ENCODE data around the gene MMP15. TPM values are rescaled to one million over a fixed set of nuclear protein-coding genes. Genes with fewer than 3 reads are reported as not detected.

The MMP15 gene
- total RNA-seq, 8 experiments from 2014 or later, result 2.6 to 30.3 (median 14.8) TPM

GRCh38 chr16:57987441-57988177, 37.9 kb upstream of the MMP15 start:
- WGBS, 10 experiments, result 75 to 100% (median 91%) methylated on average over 1 to 6 of the region's 8 CpGs; no CpG with 5 or more reads in 4 of the 10 experiments

GRCh38 chr16:57988929-57989328, 36.6 kb upstream of the MMP15 start:
- 71% methylated on average over 1 of the region's 1 CpG; no CpG with 5 or more reads in 9 of the 10 experiments for WGBS, 10 experiments
- Histone ChIP-seq H3K4me1 (replicated peaks in 1 of 2) (peaks cover 0 to 4% of the 10 kb centered on the region in 2 donors), H3K27ac (no peak overlapping the region), H3K4me3 (no peak overlapping the region)
- in situ Hi-C loops (cut with MboI; ENCODE audit: low pct_unique_long_range_greater_than_20kb in 2 of 9, low sequenced_read_pairs in 9 of 9, unreplicated experiment in 9 of 9), result loop anchor here in 3 of 9 experiments (25.0 kb wide), 3 partner anchors 102 to 227 kb away; no protein-coding TSS in a partner anchor
- peak in 2 of 8 experiments; percentile 15 to 48 for ATAC-seq (replicated peaks in 6 of 8)

More at GRCh38 chr16:57987441-57988177, 37.9 kb upstream of the MMP15 start:
- H3K4me1 ChIP-seq (replicated peaks in 1 of 2), result peaks cover 0 to 4% of the 10 kb centered on the region in 2 donors
- in situ Hi-C loops (cut with MboI; ENCODE audit: low pct_unique_long_range_greater_than_20kb in 2 of 9, low sequenced_read_pairs in 9 of 9, unreplicated experiment in 9 of 9), result loop anchor here in 3 of 9 experiments (25.0 kb wide), 3 partner anchors 100 to 225 kb away; no protein-coding TSS in a partner anchor
- no peak for ATAC-seq (replicated peaks in 6 of 8)
- H3K27ac ChIP-seq, result no peak overlapping the region
- H3K4me3 ChIP-seq, result no peak overlapping the region

- no peak overlapping the region for H3K4me3 ChIP-seq
- H3K4me1 ChIP-seq (replicated peaks in 1 of 2), result peaks cover 0 to 3% of the 10 kb centered on the region in 2 donors
- in situ Hi-C loops (cut with MboI; ENCODE audit: low pct_unique_long_range_greater_than_20kb in 2 of 9, low sequenced_read_pairs in 9 of 9, unreplicated experiment in 9 of 9), result loop anchor here in 3 of 9 experiments (25.0 kb wide), 3 partner anchors 104 to 229 kb away; no protein-coding TSS in a partner anchor
- 47 to 100% (median 75%) methylated on average over 1 to 3 of the region's 11 CpGs; no CpG with 5 or more reads in 3 of the 10 experiments for WGBS, 10 experiments
- no peak for ATAC-seq (replicated peaks in 6 of 8)
- no peak overlapping the region for H3K27ac ChIP-seq
Measured at GRCh38 chr16:57991551-57992059, 33.9 kb upstream of the MMP15 start.

- no peak for ATAC-seq (replicated peaks in 6 of 8)
- Histone ChIP-seq H3K27ac (no peak overlapping the region), H3K4me1 (replicated peaks in 1 of 2) (peaks cover 0 to 3% of the 10 kb centered on the region in 2 donors), H3K4me3 (no peak overlapping the region)
- in situ Hi-C loops (cut with MboI; ENCODE audit: low pct_unique_long_range_greater_than_20kb in 2 of 9, low sequenced_read_pairs in 9 of 9, unreplicated experiment in 9 of 9), result loop anchor here in 3 of 9 experiments (25.0 kb wide), 3 partner anchors 105 to 230 kb away; no protein-coding TSS in a partner anchor
- WGBS, 10 experiments, result 50 to 100% (median 95%) methylated on average over 1 to 4 of the region's 6 CpGs; no CpG with 5 or more reads in 7 of the 10 experiments
Measured at GRCh38 chr16:57992084-57992483, 33.5 kb upstream of the MMP15 start.

GRCh38 chr16:57993438-57993837, 32.1 kb upstream of the MMP15 start:
- ATAC-seq (replicated peaks in 6 of 8), result peak in 1 of 8 experiments; percentile 13
- Histone ChIP-seq H3K4me3 (no peak overlapping the region), H3K27ac (no peak overlapping the region), H3K4me1 (replicated peaks in 1 of 2) (peaks cover 0 to 3% of the 10 kb centered on the region in 2 donors)
- 91 to 100% (median 92%) methylated on average over 1 to 5 of the region's 8 CpGs; no CpG with 5 or more reads in 7 of the 10 experiments for WGBS, 10 experiments
- in situ Hi-C loops (cut with MboI; ENCODE audit: low pct_unique_long_range_greater_than_20kb in 2 of 9, low sequenced_read_pairs in 9 of 9, unreplicated experiment in 9 of 9), result loop anchor here in 3 of 9 experiments (25.0 kb wide), 3 partner anchors 106 to 231 kb away; no protein-coding TSS in a partner anchor

- 40% methylated on average over 1 of the region's 5 CpGs; no CpG with 5 or more reads in 9 of the 10 experiments for WGBS, 10 experiments
- Histone ChIP-seq H3K4me3 (no peak overlapping the region), H3K4me1 (replicated peaks in 1 of 2) (peaks cover under 1 to 4% of the 10 kb centered on the region in 2 donors), H3K27ac (no peak overlapping the region)
- ATAC-seq (replicated peaks in 6 of 8), result no peak
- in situ Hi-C loops (cut with MboI; ENCODE audit: low pct_unique_long_range_greater_than_20kb in 2 of 9, low sequenced_read_pairs in 9 of 9, unreplicated experiment in 9 of 9), result loop anchor here in 3 of 9 experiments (25.0 kb wide), 3 partner anchors 107 to 232 kb away; no protein-coding TSS in a partner anchor
Measured at GRCh38 chr16:57993897-57994296, 31.7 kb upstream of the MMP15 start.

- H3K4me3 ChIP-seq, result no peak overlapping the region
- in situ Hi-C loops (cut with MboI; ENCODE audit: low pct_unique_long_range_greater_than_20kb in 2 of 9, low sequenced_read_pairs in 9 of 9, unreplicated experiment in 9 of 9), result loop anchor here in 3 of 9 experiments (25.0 kb wide), 3 partner anchors 107 to 232 kb away; no protein-coding TSS in a partner anchor
- 49 to 100% (median 83%) methylated on average over 1 to 4 of the region's 4 CpGs for WGBS, 10 experiments
- H3K27ac ChIP-seq, result no peak overlapping the region
- no peak for ATAC-seq (replicated peaks in 6 of 8)
- peaks cover 5 to 8% of the 10 kb centered on the region in 2 donors for H3K4me1 ChIP-seq (replicated peaks in 1 of 2)
Measured at GRCh38 chr16:57994361-57994760, 31.2 kb upstream of the MMP15 start.

- ATAC-seq (replicated peaks in 6 of 8), result peak in 7 of 8 experiments; percentile 34 to 64 (median 46)
- H3K4me1 ChIP-seq (replicated peaks in 1 of 2), result peaks cover 7 to 8% of the 10 kb centered on the region in 2 donors
- WGBS, 10 experiments, result 0 to 29% (median 19%) methylated on average over 1 to 3 of the region's 4 CpGs; no CpG with 5 or more reads in 4 of the 10 experiments
- in situ Hi-C loops (cut with MboI; ENCODE audit: low pct_unique_long_range_greater_than_20kb in 2 of 9, low sequenced_read_pairs in 9 of 9, unreplicated experiment in 9 of 9), result loop anchor here in 3 of 9 experiments (25.0 kb wide), 3 partner anchors 107 to 232 kb away; no protein-coding TSS in a partner anchor
- no peak overlapping the region for H3K27ac ChIP-seq
- H3K4me3 ChIP-seq, result no peak overlapping the region
Measured at GRCh38 chr16:57994778-57995177, 30.8 kb upstream of the MMP15 start.

GRCh38 chr16:57995721-57996405, 29.7 kb upstream of the MMP15 start:
- in situ Hi-C loops (cut with MboI; ENCODE audit: low pct_unique_long_range_greater_than_20kb in 2 of 9, low sequenced_read_pairs in 9 of 9, unreplicated experiment in 9 of 9), result loop anchor here in 3 of 9 experiments (25.0 kb wide), 3 partner anchors 109 to 234 kb away; no protein-coding TSS in a partner anchor
- ATAC-seq (replicated peaks in 6 of 8), result no peak
- Histone ChIP-seq H3K27ac (no peak overlapping the region), H3K4me1 (replicated peaks in 1 of 2) (peaks cover 7 to 8% of the 10 kb centered on the region in 2 donors), H3K4me3 (no peak overlapping the region)
- WGBS, 10 experiments, result 60 to 100% (median 90%) methylated on average over 1 to 7 of the region's 18 CpGs; no CpG with 5 or more reads in 6 of the 10 experiments

GRCh38 chr16:57996406-57997175, 29.0 kb upstream of the MMP15 start:
- Histone ChIP-seq H3K4me3 (no peak overlapping the region), H3K27ac (no peak overlapping the region), H3K4me1 (replicated peaks in 1 of 2) (peaks cover 7 to 8% of the 10 kb centered on the region in 2 donors)
- in situ Hi-C loops (cut with MboI; ENCODE audit: low pct_unique_long_range_greater_than_20kb in 2 of 9, low sequenced_read_pairs in 9 of 9, unreplicated experiment in 9 of 9), result loop anchor here in 3 of 9 experiments (25.0 kb wide), 3 partner anchors 109 to 234 kb away; no protein-coding TSS in a partner anchor
- WGBS, 10 experiments, result 96 to 100% (median 100%) methylated on average over 1 to 16 of the region's 62 CpGs; no CpG with 5 or more reads in 5 of the 10 experiments
- ATAC-seq (replicated peaks in 6 of 8), result no peak

- in situ Hi-C loops (cut with MboI; ENCODE audit: low pct_unique_long_range_greater_than_20kb in 2 of 9, low sequenced_read_pairs in 9 of 9, unreplicated experiment in 9 of 9), result loop anchor here in 3 of 9 experiments (25.0 kb wide), 3 partner anchors 110 to 235 kb away; no protein-coding TSS in a partner anchor
- WGBS, 10 experiments, result 90 to 100% (median 97%) methylated on average over 2 to 19 of the region's 35 CpGs; no CpG with 5 or more reads in 4 of the 10 experiments
- no peak for ATAC-seq (replicated peaks in 6 of 8)
- Histone ChIP-seq H3K4me3 (no peak overlapping the region), H3K27ac (no peak overlapping the region), H3K4me1 (replicated peaks in 1 of 2) (peaks cover 7 to 8% of the 10 kb centered on the region in 2 donors)
Measured at GRCh38 chr16:57997176-57997527, 28.4 kb upstream of the MMP15 start.
